DOHH2 (cell line): Measurements from ENCODE around the gene AK9.

Experiments
- EZH2phosphoT487 ChIP-seq: fragments of 200-600 bp; sonication (generic); IDR thresholded peaks from 2 replicates; pipeline ENCODE4 v1.6.1; 2017; ENCODE audit warnings: borderline replicate concordance, mild to moderate bottlenecking, antibody characterized with exemption, low read length, moderate library complexity, mixed read lengths
- TF ChIP-seq, protein P1 (sequence below): fragments of 200-600 bp; sonication (generic); IDR thresholded peaks from one replicate; pipeline ENCODE4 v1.5.1; 2014; ENCODE audit warnings: antibody characterized with exemption, mild to moderate bottlenecking, low read depth, low read length; ENCODE audit not compliant: poor library complexity, severe bottlenecking

DNA sequence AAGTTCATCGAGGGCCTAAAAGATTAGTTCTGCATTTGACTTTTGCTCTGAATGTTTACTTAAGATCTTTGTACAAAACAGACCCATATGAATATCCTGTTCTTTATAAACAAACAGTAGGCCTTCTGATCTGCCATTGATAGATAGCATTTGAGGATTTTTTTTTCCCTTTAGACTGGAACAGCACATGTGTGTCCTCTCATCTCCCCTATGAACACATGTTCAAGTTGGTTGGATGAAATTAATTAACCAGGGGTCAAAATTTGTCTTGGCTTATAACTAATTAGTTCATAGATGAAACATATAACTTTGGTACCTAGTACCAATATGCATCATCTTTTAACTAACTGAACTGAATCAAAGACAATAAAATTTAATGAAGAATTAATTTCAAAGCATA, 81.3 kb downstream of the AK9 start:
- TF ChIP-seq, protein P1, sequence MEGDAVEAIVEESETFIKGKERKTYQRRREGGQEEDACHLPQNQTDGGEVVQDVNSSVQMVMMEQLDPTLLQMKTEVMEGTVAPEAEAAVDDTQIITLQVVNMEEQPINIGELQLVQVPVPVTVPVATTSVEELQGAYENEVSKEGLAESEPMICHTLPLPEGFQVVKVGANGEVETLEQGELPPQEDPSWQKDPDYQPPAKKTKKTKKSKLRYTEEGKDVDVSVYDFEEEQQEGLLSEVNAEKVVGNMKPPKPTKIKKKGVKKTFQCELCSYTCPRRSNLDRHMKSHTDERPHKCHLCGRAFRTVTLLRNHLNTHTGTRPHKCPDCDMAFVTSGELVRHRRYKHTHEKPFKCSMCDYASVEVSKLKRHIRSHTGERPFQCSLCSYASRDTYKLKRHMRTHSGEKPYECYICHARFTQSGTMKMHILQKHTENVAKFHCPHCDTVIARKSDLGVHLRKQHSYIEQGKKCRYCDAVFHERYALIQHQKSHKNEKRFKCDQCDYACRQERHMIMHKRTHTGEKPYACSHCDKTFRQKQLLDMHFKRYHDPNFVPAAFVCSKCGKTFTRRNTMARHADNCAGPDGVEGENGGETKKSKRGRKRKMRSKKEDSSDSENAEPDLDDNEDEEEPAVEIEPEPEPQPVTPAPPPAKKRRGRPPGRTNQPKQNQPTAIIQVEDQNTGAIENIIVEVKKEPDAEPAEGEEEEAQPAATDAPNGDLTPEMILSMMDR, result no peak
- TF ChIP-seq EZH2phosphoT487, result no peak
